GM12878 (cell line): ENCODE data around the gene EPM2AIP1. TPM values are rescaled to one million over a fixed set of nuclear protein-coding genes. Genes with fewer than 3 reads are reported as not detected.

Source experiments
- ATF3 ChIP-seq: IDR thresholded peaks from 2 replicates; pipeline ENCODE4 v1.6.1; 2011; ENCODE audit warnings: low read depth, mild to moderate bottlenecking, low read length, moderate library complexity, borderline replicate concordance; ENCODE audit errors: extremely low read depth
- BCL11A ChIP-seq: IDR thresholded peaks from 2 replicates; pipeline ENCODE4 v1.6.1; 2011; ENCODE audit warnings: low read depth, low read length
- BHLHE40 ChIP-seq, 2 experiments: fragments of 450-650 bp in 1 of 2; IDR thresholded peaks; 2 replicates each; pipeline ENCODE4 v1.6.1; 2011 to 2017; ENCODE audit warnings: low read depth in 2 of 2, borderline replicate concordance in 1 of 2, improper control_type of control experiment in 1 of 2, low read length in 1 of 2, mild to moderate bottlenecking in 1 of 2
- CBX3 ChIP-seq: fragments of 200-600 bp; sonication (generic); IDR thresholded peaks from 2 replicates; pipeline ENCODE4 v1.6.1; 2016; ENCODE audit warnings: low read depth, borderline replicate concordance
- CHD2 ChIP-seq: IDR thresholded peaks from 2 replicates; pipeline ENCODE4 v1.6.1; 2011; ENCODE audit warnings: low read depth, low read length, improper control_type of control experiment, borderline replicate concordance
- E2F4 ChIP-seq: IDR thresholded peaks from 2 replicates; pipeline ENCODE4 v1.6.1; 2012; ENCODE audit warnings: low read depth, low read length, improper control_type of control experiment
- E4F1 ChIP-seq: fragments of 450-650 bp; IDR thresholded peaks from 2 replicates; pipeline ENCODE4 v1.6.1; 2018; ENCODE audit warnings: borderline replicate concordance, mild to moderate bottlenecking; ENCODE audit not compliant: partially characterized antibody
- EGR1 ChIP-seq, 2 experiments: IDR thresholded peaks; 1 replicate in 1 of 2; 2 replicates in 1 of 2; pipeline ENCODE4 v1.6.1; 2011 to 2012; ENCODE audit warnings: low read depth in 2 of 2, low read length in 2 of 2, borderline replicate concordance in 1 of 2, mild to moderate bottlenecking in 1 of 2, moderate library complexity in 1 of 2
- EZH2 ChIP-seq: IDR thresholded peaks from 2 replicates; pipeline ENCODE4 v1.6.1; 2012; ENCODE audit warnings: low read depth, mild to moderate bottlenecking, control low read depth, inconsistent platforms, low read length, borderline replicate concordance; ENCODE audit not compliant: control insufficient read depth
- FOXK2 ChIP-seq: fragments of 450-650 bp; IDR thresholded peaks from 2 replicates; pipeline ENCODE4 v1.6.1; 2017; ENCODE audit warnings: mild to moderate bottlenecking, moderate library complexity
- JUND ChIP-seq: IDR thresholded peaks from 2 replicates; pipeline ENCODE4 v1.6.1; 2012; ENCODE audit warnings: low read depth, mild to moderate bottlenecking, low read length, improper control_type of control experiment, moderate library complexity
- KLF5 ChIP-seq: fragments of 450-650 bp; IDR thresholded peaks from 2 replicates; pipeline ENCODE4 v1.6.1; 2014; ENCODE audit warnings: mild to moderate bottlenecking; ENCODE audit not compliant: partially characterized antibody
- MEF2B ChIP-seq: fragments of 450-650 bp; IDR thresholded peaks from 2 replicates; pipeline ENCODE4 v1.6.1; 2018; ENCODE audit warnings: mild to moderate bottlenecking, moderate library complexity; ENCODE audit not compliant: partially characterized antibody, poor library complexity, severe bottlenecking
- NFXL1 ChIP-seq: fragments of 450-650 bp; IDR thresholded peaks from 2 replicates; pipeline ENCODE4 v1.6.1; 2017; ENCODE audit warnings: antibody characterized with exemption, mild to moderate bottlenecking, borderline replicate concordance
- PAX5 ChIP-seq: IDR thresholded peaks from 2 replicates; pipeline ENCODE4 v1.6.1; 2011; ENCODE audit warnings: low read depth, low read length, borderline replicate concordance
- POU2F2 ChIP-seq: IDR thresholded peaks from 3 replicates; pipeline ENCODE4 v1.6.1; 2011; ENCODE audit warnings: low read depth, mild to moderate bottlenecking, low read length, borderline replicate concordance
- PRDM15 ChIP-seq: fragments of 450-650 bp; formaldehyde crosslinking; IDR thresholded peaks from 2 replicates; pipeline ENCODE4 v1.4.0; 2020; ENCODE audit warnings: mild to moderate bottlenecking, moderate library complexity
- RCOR1 ChIP-seq: conservative IDR thresholded peaks from 2 replicates; pipeline ENCODE4 v1.6.1; 2012; ENCODE audit warnings: low read depth, low read length, improper control_type of control experiment
- RELA ChIP-seq: fragments of 450-650 bp; IDR thresholded peaks from 2 replicates; pipeline ENCODE4 v1.8.0; 2014; ENCODE audit warnings: borderline replicate concordance; ENCODE audit not compliant: partially characterized antibody
- SIX5 ChIP-seq: IDR thresholded peaks from 2 replicates; pipeline ENCODE4 v1.6.1; 2011; ENCODE audit warnings: mild to moderate bottlenecking, low read depth, low read length, moderate library complexity; ENCODE audit not compliant: severe bottlenecking
- SMAD5 ChIP-seq: IDR thresholded peaks from 2 replicates; pipeline ENCODE4 v1.6.1; 2016; ENCODE audit warnings: antibody characterized with exemption, low read depth
- SREBF1 ChIP-seq: IDR thresholded peaks from 2 replicates; pipeline ENCODE4 v1.6.1; 2012; ENCODE audit warnings: mild to moderate bottlenecking, low read length
- STAT1 ChIP-seq: fragments of 450-650 bp; conservative IDR thresholded peaks from 2 replicates; pipeline ENCODE4 v1.6.1; 2014; ENCODE audit warnings: antibody characterized with exemption, mild to moderate bottlenecking
- ZBED1 ChIP-seq: IDR thresholded peaks from 2 replicates; pipeline ENCODE4 v1.6.1; 2016; ENCODE audit warnings: borderline replicate concordance
- polyA plus RNA-seq, 11 experiments: library from polyadenylated mRNA; depleted of rRNA in 4 of 11; unstranded in 6 of 11; stranded (reverse) in 5 of 11; fragments of >200 nt; fragmentation: Nextera tagmentation in 4 of 11; fragmentation: Illumina TruSeq in 1 of 11; extraction: Ambion mirVana in 4 of 11; extraction: Trizol in 1 of 11; gene quantifications; 1 replicate in 1 of 11; 2 replicates in 10 of 11; pipeline versions ENCODE4 v1.2.1 to v1.2.3, GENCODE V29; 2011 to 2016; ENCODE audit warnings: inconsistent platforms in 2 of 11, missing spikeins in 2 of 11, low read depth in 1 of 11
- total RNA-seq, 4 experiments: library from RNA; depleted of rRNA in 3 of 4; stranded (reverse); fragments of >200 nt in 3 of 4; fragmentation: Illumina TruSeq in 1 of 4; extraction: Trizol in 1 of 4; gene quantifications; 2 replicates each; pipeline versions ENCODE4 v1.2.1 to v1.2.3, GENCODE V29; 2013 to 2021

The EPM2AIP1 gene
- total and polyA plus RNA-seq, 10 of the 15 experiments (the other 5 are each of a cell fraction or from before 2014, with no cell fraction given) = 5.5 to 31.9 (median 21.8) TPM

GRCh38 chr3:36992806-36993325 lies at the start of gene EPM2AIP1 (continued):
- TF ChIP-seq RELA = no peak
- no peak for TF ChIP-seq ZBED1
- no peak; the same call in 1 of the 2 replicates for TF ChIP-seq CHD2
- TF ChIP-seq EGR1 (IDR thresholded peaks at IDR 0.05; ENCODE audit: borderline replicate concordance in 1 of 2, low read depth in 2 of 2, low read length in 2 of 2) = peak in 1 of 2 experiments; percentile 12; a peak in 1 of 3 replicates
- TF ChIP-seq EZH2 = no peak
- TF ChIP-seq E2F4 = no peak
- no peak for TF ChIP-seq FOXK2
- TF ChIP-seq NFXL1 = no peak
- no peak for TF ChIP-seq SREBF1
- no peak for TF ChIP-seq KLF5
- peak; percentile 91 for TF ChIP-seq SMAD5
- TF ChIP-seq CBX3 = no peak
- no peak for TF ChIP-seq ATF3
- TF ChIP-seq JUND = no peak
- no peak for TF ChIP-seq STAT1
- TF ChIP-seq E4F1 = no peak
- TF ChIP-seq BHLHE40 (IDR thresholded peaks at IDR 0.05; ENCODE audit: borderline replicate concordance in 1 of 2, low read depth in 2 of 2, low read length in 1 of 2) = no peak; a peak in 1 of 4 replicates
- no peak for TF ChIP-seq SIX5
- TF ChIP-seq PRDM15 (CRISPR knock-in tag) = no peak
- peak; percentile 73; the same call in 2 of the 3 replicates for TF ChIP-seq POU2F2
- no peak for TF ChIP-seq MEF2B
- peak; percentile 24; the same call in 1 of the 2 replicates for TF ChIP-seq PAX5
- no peak for TF ChIP-seq BCL11A
- no peak for TF ChIP-seq RCOR1
